GM19240 (cell line): ENCODE data around the gene CXorf51A.
"Not testable (repeated sequence)": the region's sequence is repeated elsewhere in the genome, so short reads cannot be mapped to it uniquely, and the experiment has no call there.

Experiments used
- DNase-seq: peaks from one replicate; pipeline ENCODE4 v3.0.0; 2011; ENCODE audit warnings: low spot score; ENCODE audit not compliant: insufficient read length

Gene CXorf51A

GRCh38 chrX:146814644-146815043, at the start of gene CXorf51A:
CXorf51A (minus strand) TSS chrX:146814744; CDS start chrX:146814723, 21 bp downstream.
- DNase-seq, result not testable (repeated sequence)

- DNase-seq, result no peak
Measured at GRCh38 chrX:146863566-146863965, 49.0 kb upstream of the CXorf51A start.

DNA sequence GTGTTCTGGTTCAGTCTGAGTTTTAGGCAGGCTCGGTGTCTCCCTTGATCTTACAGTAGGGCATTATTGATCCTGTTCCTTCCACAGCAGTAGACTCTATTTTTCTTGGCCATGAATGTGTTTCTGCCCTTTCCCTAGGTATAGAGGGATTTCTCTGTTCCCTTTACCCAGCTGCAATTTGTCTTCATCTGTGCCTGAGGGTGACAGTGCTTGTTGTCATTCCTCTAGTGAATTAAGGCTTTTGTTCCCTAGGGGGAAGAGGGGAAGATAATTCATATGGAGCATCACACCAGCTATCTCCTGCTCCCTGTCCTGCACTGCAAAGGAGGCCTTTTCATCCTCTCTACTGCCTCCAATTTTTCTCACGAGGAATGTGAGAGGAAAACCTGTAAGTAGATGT, 39.7 kb upstream of the CXorf51A start:
- DNase-seq, result no peak

DNA sequence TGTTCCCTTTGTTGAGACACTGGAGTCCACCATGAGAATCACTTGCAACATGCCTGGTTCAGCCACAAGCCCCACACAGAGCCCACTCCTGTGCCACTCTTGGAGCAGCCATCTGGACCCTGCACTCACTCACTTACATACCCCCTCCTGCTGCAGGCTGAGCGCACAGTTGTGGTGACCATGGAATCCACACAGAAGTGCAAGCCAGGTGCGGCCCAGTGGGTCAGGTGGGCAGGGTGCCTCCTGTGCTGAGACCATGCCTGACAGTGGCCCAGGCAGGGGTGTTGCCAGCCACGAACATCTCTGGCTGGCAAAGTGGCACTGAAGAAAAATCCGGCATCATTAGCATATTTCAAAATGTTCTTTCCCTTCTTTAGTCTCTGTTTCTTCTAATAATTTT, 17.4 kb upstream of the CXorf51A start:
- no peak for DNase-seq

- not testable (repeated sequence) for DNase-seq
Measured at GRCh38 chrX:146809471-146809870, 5.1 kb downstream of the CXorf51A start, which contains the start of gene CXorf51B. CXorf51B (plus strand) TSS chrX:146809771; CDS start chrX:146809792, 21 bp downstream.
